SKM-1 (cell line): ENCODE measurements around the gene SPACDR.

Source experiments
- DNase-seq: peaks from one replicate; lab custom pipeline; 2025; ENCODE audit not compliant: unreplicated experiment; lab: John Stamatoyannopoulos, UW

Gene SPACDR

GRCh38 chr7:100437150-100438100 is 26.6 kb downstream of the SPACDR start:
- no peak for DNase-seq

- no peak for DNase-seq
Observed at GRCh38 chr7:100435401-100436304, 28.4 kb downstream of the SPACDR start.

GRCh38 chr7:100434297-100435144 is 29.5 kb downstream of the SPACDR start:
- no peak for DNase-seq

GRCh38 chr7:100433592-100434296 is 30.3 kb downstream of the SPACDR start:
- no peak for DNase-seq

GRCh38 chr7:100433276-100433591 is 30.8 kb downstream of the SPACDR start:
- DNase-seq: no peak

GRCh38 chr7:100432621-100433275 is 31.3 kb downstream of the SPACDR start:
- DNase-seq: no peak

- no peak for DNase-seq
Observed at GRCh38 chr7:100432053-100432452, 32.0 kb downstream of the SPACDR start.

- DNase-seq: no peak
Observed at GRCh38 chr7:100431286-100431735, 32.7 kb downstream of the SPACDR start.

- no peak for DNase-seq
Observed at GRCh38 chr7:100430493-100431285, 33.4 kb downstream of the SPACDR start.

- peak; percentile 81 for DNase-seq
Observed at GRCh38 chr7:100429637-100430492, 34.2 kb downstream of the SPACDR start, which contains the start of gene MEPCE. Gene MEPCE, plus strand, starts transcription at chr7:100429831. Its CDS starts 188 bp downstream, at chr7:100430019.

GRCh38 chr7:100428967-100429636 is 35.0 kb downstream of the SPACDR start:
- DNase-seq: peak; percentile 97

GRCh38 chr7:100428199-100428966 is 35.7 kb downstream of the SPACDR start, which contains the start of gene ZCWPW1:
Gene ZCWPW1, minus strand, starts transcription at chr7:100428703. Its CDS starts 8,054 bp downstream, at chr7:100420649.
- peak; percentile 95 for DNase-seq

GRCh38 chr7:100427762-100428198 is 36.3 kb downstream of the SPACDR start:
- DNase-seq: no peak

- no peak for DNase-seq
Observed at GRCh38 chr7:100426516-100426915, 37.5 kb downstream of the SPACDR start.

GRCh38 chr7:100425347-100425746 is 38.7 kb downstream of the SPACDR start:
- DNase-seq: no peak

- no peak for DNase-seq
Observed at GRCh38 chr7:100423315-100423714, 40.7 kb downstream of the SPACDR start.
